Measurements from ENCODE around the gene VPS37D. TPM values are rescaled to one million over a fixed set of nuclear protein-coding genes. Genes with fewer than 3 reads are reported as not detected.

Gene VPS37D
- total and polyA plus RNA-seq, 2 experiments from 2014 or later, result 2.2 to 7.0 TPM

GRCh38 chr7:73702226-73702625, 34.6 kb downstream of the VPS37D start:
- Histone ChIP-seq H3K4me2 (no peak overlapping the region), H3K27me3 (ENCODE audit: insufficient read depth) (no peaks in the 10 kb centered on the region), H3K9me2 (ENCODE audit: insufficient read depth) (no peaks in the 10 kb centered on the region), H2AFZ (no peak overlapping the region), H4K20me1 (replicated peaks; ENCODE audit: insufficient read depth) (no peaks in the 10 kb centered on the region), H3K36me3 (ENCODE audit: insufficient read depth) (peaks cover 7% of the 10 kb centered on the region), H3K4me1 (ENCODE audit: insufficient read depth) (peaks cover 15% of the 10 kb centered on the region), H3K4me3 (no peak overlapping the region), H3K79me2 (replicated peaks; ENCODE audit: insufficient read depth) (no peaks in the 10 kb centered on the region), H3F3A (replicated peaks; ENCODE audit: low read depth) (0 out of 2 replicates have a peak, but pooled peaks cover 8% of the 10 kb centered on the region), H3K27ac (ENCODE audit: low read depth) (no peak overlapping the region)
- Mint-ChIP-seq H3K27ac (no peak overlapping the region), H3K36me3 (ENCODE audit: low read depth) (peaks cover 28% of the 10 kb centered on the region), H3K4me3 (no peak overlapping the region; the same call in 2 of the 3 replicates), H3K4me1 (peaks cover 33% of the 10 kb centered on the region), H3K27me3 (ENCODE audit: insufficient read depth, low read depth, poor library complexity) (peaks cover 23% of the 10 kb centered on the region), H3K9me3 (no peaks in the 10 kb centered on the region; the same call in 2 of the 3 replicates)
- DNase-seq (ENCODE audit: low spot score) (no peak), ATAC-seq (no peak)
- TF ChIP-seq JUNB (IDR thresholded peaks at IDR 0.05; ENCODE audit: unreplicated experiment), result no peak
- no peak for TF ChIP-seq CREB1 (CRISPR knock-in tag; IDR thresholded peaks at IDR 0.05; ENCODE audit: low read depth)
- no peak for TF ChIP-seq STAT1 (IDR thresholded peaks at IDR 0.05; ENCODE audit: unreplicated experiment)
- TF ChIP-seq POLR2AphosphoS5 (IDR thresholded peaks at IDR 0.05; ENCODE audit: low read depth), result no peak
- TF ChIP-seq REST (IDR thresholded peaks at IDR 0.05; ENCODE audit: unreplicated experiment), result no peak
- no peak for TF ChIP-seq EZH2phosphoT487 (IDR thresholded peaks at IDR 0.05; ENCODE audit: unreplicated experiment)
- TF ChIP-seq, protein P1, sequence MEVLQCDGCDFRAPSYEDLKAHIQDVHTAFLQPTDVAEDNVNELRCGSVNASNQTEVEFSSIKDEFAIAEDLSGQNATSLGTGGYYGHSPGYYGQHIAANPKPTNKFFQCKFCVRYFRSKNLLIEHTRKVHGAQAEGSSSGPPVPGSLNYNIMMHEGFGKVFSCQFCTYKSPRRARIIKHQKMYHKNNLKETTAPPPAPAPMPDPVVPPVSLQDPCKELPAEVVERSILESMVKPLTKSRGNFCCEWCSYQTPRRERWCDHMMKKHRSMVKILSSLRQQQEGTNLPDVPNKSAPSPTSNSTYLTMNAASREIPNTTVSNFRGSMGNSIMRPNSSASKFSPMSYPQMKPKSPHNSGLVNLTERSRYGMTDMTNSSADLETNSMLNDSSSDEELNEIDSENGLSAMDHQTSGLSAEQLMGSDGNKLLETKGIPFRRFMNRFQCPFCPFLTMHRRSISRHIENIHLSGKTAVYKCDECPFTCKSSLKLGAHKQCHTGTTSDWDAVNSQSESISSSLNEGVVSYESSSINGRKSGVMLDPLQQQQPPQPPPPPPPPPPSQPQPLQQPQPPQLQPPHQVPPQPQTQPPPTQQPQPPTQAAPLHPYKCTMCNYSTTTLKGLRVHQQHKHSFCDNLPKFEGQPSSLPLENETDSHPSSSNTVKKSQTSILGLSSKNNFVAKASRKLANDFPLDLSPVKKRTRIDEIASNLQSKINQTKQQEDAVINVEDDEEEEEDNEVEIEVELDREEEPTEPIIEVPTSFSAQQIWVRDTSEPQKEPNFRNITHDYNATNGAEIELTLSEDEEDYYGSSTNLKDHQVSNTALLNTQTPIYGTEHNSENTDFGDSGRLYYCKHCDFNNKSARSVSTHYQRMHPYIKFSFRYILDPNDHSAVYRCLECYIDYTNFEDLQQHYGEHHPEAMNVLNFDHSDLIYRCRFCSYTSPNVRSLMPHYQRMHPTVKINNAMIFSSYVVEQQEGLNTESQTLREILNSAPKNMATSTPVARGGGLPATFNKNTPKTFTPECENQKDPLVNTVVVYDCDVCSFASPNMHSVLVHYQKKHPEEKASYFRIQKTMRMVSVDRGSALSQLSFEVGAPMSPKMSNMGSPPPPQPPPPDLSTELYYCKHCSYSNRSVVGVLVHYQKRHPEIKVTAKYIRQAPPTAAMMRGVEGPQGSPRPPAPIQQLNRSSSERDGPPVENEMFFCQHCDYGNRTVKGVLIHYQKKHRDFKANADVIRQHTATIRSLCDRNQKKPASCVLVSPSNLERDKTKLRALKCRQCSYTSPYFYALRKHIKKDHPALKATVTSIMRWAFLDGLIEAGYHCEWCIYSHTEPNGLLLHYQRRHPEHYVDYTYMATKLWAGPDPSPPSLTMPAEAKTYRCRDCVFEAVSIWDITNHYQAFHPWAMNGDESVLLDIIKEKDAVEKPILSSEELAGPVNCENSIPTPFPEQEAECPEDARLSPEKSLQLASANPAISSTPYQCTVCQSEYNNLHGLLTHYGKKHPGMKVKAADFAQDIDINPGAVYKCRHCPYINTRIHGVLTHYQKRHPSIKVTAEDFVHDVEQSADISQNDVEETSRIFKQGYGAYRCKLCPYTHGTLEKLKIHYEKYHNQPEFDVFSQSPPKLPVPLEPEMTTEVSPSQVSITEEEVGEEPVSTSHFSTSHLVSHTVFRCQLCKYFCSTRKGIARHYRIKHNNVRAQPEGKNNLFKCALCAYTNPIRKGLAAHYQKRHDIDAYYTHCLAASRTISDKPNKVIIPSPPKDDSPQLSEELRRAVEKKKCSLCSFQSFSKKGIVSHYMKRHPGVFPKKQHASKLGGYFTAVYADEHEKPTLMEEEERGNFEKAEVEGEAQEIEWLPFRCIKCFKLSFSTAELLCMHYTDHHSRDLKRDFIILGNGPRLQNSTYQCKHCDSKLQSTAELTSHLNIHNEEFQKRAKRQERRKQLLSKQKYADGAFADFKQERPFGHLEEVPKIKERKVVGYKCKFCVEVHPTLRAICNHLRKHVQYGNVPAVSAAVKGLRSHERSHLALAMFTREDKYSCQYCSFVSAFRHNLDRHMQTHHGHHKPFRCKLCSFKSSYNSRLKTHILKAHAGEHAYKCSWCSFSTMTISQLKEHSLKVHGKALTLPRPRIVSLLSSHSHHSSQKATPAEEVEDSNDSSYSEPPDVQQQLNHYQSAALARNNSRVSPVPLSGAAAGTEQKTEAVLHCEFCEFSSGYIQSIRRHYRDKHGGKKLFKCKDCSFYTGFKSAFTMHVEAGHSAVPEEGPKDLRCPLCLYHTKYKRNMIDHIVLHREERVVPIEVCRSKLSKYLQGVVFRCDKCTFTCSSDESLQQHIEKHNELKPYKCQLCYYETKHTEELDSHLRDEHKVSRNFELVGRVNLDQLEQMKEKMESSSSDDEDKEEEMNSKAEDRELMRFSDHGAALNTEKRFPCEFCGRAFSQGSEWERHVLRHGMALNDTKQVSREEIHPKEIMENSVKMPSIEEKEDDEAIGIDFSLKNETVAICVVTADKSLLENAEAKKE (CRISPR knock-in tag; IDR thresholded peaks at IDR 0.05), result no peak

Data from GM23338 (cell line).